ENCODE data around the gene HTR2A.

GRCh38 chr13:46858163-46858562, 38.7 kb downstream of the HTR2A start:
- TF ChIP-seq CTCF (IDR thresholded peaks at IDR 0.05) (no peak), EP300 (IDR thresholded peaks at IDR 0.05) (no peak), POLR2AphosphoS5 (IDR thresholded peaks at IDR 0.05) (no peak), POLR2A (IDR thresholded peaks at IDR 0.05) (no peak)
